ENCODE data around the gene ADCY10. TPM values are rescaled to one million over a fixed set of nuclear protein-coding genes. Genes with fewer than 3 reads are reported as not detected.
A peak's percentile ranks its signal among the peaks of the same experiment; 100 is the strongest.

The ADCY10 gene
- total RNA-seq, 1 donor from 2014 or later = not detected

GRCh38 chr1:167805041-167805556 lies 108.8 kb downstream of the ADCY10 start:
- Histone ChIP-seq H3K27ac (no peak overlapping the region), H3K36me3 (no peaks in the 10 kb centered on the region), H3K4me3 (no peak overlapping the region), H3K9me3 (no peaks in the 10 kb centered on the region), H3K4me1 (peaks cover 6% of the 10 kb centered on the region), H3K27me3 (no peaks in the 10 kb centered on the region)
- no peak for DNase-seq (ENCODE audit: extremely low spot score in 2 of 2)
- TF ChIP-seq POLR2AphosphoS5 (IDR thresholded peaks at IDR 0.05; ENCODE audit: insufficient read depth in 1 of 2, low read depth in 1 of 2) = no peak
- no peak for TF ChIP-seq POLR2A (IDR thresholded peaks at IDR 0.05)
- no peak for TF ChIP-seq CTCF (IDR thresholded peaks at IDR 0.05)
- intact Hi-C loops (cut with DNase I) = no loop called here

- no peaks in the 10 kb centered on the region for H3K27me3 ChIP-seq
- intact Hi-C loops (cut with DNase I) = no loop called here
- H3K4me3 ChIP-seq = no peak overlapping the region
- no peaks in the 10 kb centered on the region for H3K9me3 ChIP-seq
- TF ChIP-seq CTCF (IDR thresholded peaks at IDR 0.05) (peak; percentile 81 to 95 (median 82)), POLR2A (IDR thresholded peaks at IDR 0.05) (no peak), POLR2AphosphoS5 (IDR thresholded peaks at IDR 0.05; ENCODE audit: insufficient read depth in 1 of 2, low read depth in 1 of 2) (peak; percentile 67 to 81)
- no peaks in the 10 kb centered on the region for H3K36me3 ChIP-seq
- H3K4me1 ChIP-seq = peaks cover 21% of the 10 kb centered on the region
- DNase-seq (ENCODE audit: extremely low spot score in 2 of 2) = no peak
- H3K27ac ChIP-seq = no peak overlapping the region
Observed at GRCh38 chr1:167803358-167804207, 110.4 kb downstream of the ADCY10 start.

- H3K9me3 ChIP-seq = no peaks in the 10 kb centered on the region
- DNase-seq (ENCODE audit: extremely low spot score in 2 of 2) = no peak
- H3K27ac ChIP-seq = no peak overlapping the region
- intact Hi-C loops (cut with DNase I) = no loop called here
- no peaks in the 10 kb centered on the region for H3K27me3 ChIP-seq
- H3K4me3 ChIP-seq = no peak overlapping the region
- H3K36me3 ChIP-seq = no peaks in the 10 kb centered on the region
- TF ChIP-seq CTCF (IDR thresholded peaks at IDR 0.05) = no peak
- TF ChIP-seq POLR2A (IDR thresholded peaks at IDR 0.05) = no peak
- no peak for TF ChIP-seq POLR2AphosphoS5 (IDR thresholded peaks at IDR 0.05; ENCODE audit: insufficient read depth in 1 of 2, low read depth in 1 of 2)
- H3K4me1 ChIP-seq = peaks cover 34% of the 10 kb centered on the region
Observed at GRCh38 chr1:167802235-167802634, 111.7 kb downstream of the ADCY10 start.

- Histone ChIP-seq H3K36me3 (no peaks in the 10 kb centered on the region), H3K4me1 (peaks cover 52% of the 10 kb centered on the region), H3K4me3 (no peak overlapping the region), H3K27me3 (no peaks in the 10 kb centered on the region), H3K9me3 (no peaks in the 10 kb centered on the region), H3K27ac (no peak overlapping the region)
- DNase-seq (ENCODE audit: extremely low spot score in 2 of 2) = no peak
- TF ChIP-seq CTCF (IDR thresholded peaks at IDR 0.05) (no peak), POLR2AphosphoS5 (IDR thresholded peaks at IDR 0.05; ENCODE audit: insufficient read depth in 1 of 2, low read depth in 1 of 2) (no peak), POLR2A (IDR thresholded peaks at IDR 0.05) (no peak)
- intact Hi-C loops (cut with DNase I) = no loop called here
Observed at GRCh38 chr1:167800251-167800650, 113.7 kb downstream of the ADCY10 start.

GRCh38 chr1:167799747-167800146 lies 114.2 kb downstream of the ADCY10 start:
- Histone ChIP-seq H3K4me1 (peaks cover 56% of the 10 kb centered on the region), H3K9me3 (no peaks in the 10 kb centered on the region), H3K27ac (no peak overlapping the region), H3K36me3 (no peaks in the 10 kb centered on the region), H3K27me3 (no peaks in the 10 kb centered on the region), H3K4me3 (no peak overlapping the region)
- TF ChIP-seq POLR2AphosphoS5 (IDR thresholded peaks at IDR 0.05; ENCODE audit: insufficient read depth in 1 of 2, low read depth in 1 of 2) (no peak), POLR2A (IDR thresholded peaks at IDR 0.05) (no peak), CTCF (IDR thresholded peaks at IDR 0.05) (no peak)
- no peak for DNase-seq (ENCODE audit: extremely low spot score in 2 of 2)
- intact Hi-C loops (cut with DNase I) = no loop called here

Data from vagina (tissue), 2 donors.